Measurements from ENCODE around the gene P3H2.

P3H2 gene

GRCh38 chr3:190004656-190005055 lies 116.0 kb downstream of the P3H2 start:
- TF ChIP-seq FOXP2 (optimal IDR thresholded peaks at IDR 0.05; ENCODE audit: borderline replicate concordance, extremely low read depth, extremely low read length, insufficient read depth) (no peak), TAF1 (IDR thresholded peaks at IDR 0.05; ENCODE audit: borderline replicate concordance, insufficient read depth, low read length) (no peak), SIN3A (IDR thresholded peaks at IDR 0.05; ENCODE audit: borderline replicate concordance, insufficient read depth, low read length) (no peak), REST (IDR thresholded peaks at IDR 0.05; ENCODE audit: insufficient read depth in 1 of 2, low read depth in 2 of 2, low read length in 2 of 2) (no peak), POLR2AphosphoS5 (IDR thresholded peaks at IDR 0.05; ENCODE audit: low read depth, low read length) (no peak)

- TF ChIP-seq REST (IDR thresholded peaks at IDR 0.05; ENCODE audit: insufficient read depth in 1 of 2, low read depth in 2 of 2, low read length in 2 of 2) (0 out of 4 replicates have a peak, but pooled peaks of 1 of the 2 experiments have one; percentile 26), POLR2AphosphoS5 (IDR thresholded peaks at IDR 0.05; ENCODE audit: low read depth, low read length) (no peak)
Observed at GRCh38 chr3:190003681-190004123, 117.0 kb downstream of the P3H2 start.

- TF ChIP-seq REST (IDR thresholded peaks at IDR 0.05; ENCODE audit: insufficient read depth in 1 of 2, low read depth in 2 of 2, low read length in 2 of 2) (no peak), SIN3A (IDR thresholded peaks at IDR 0.05; ENCODE audit: borderline replicate concordance, insufficient read depth, low read length) (no peak), FOXP2 (optimal IDR thresholded peaks at IDR 0.05; ENCODE audit: borderline replicate concordance, extremely low read depth, extremely low read length, insufficient read depth) (no peak), POLR2AphosphoS5 (IDR thresholded peaks at IDR 0.05; ENCODE audit: low read depth, low read length) (no peak), TAF1 (IDR thresholded peaks at IDR 0.05; ENCODE audit: borderline replicate concordance, insufficient read depth, low read length) (no peak)
Observed at GRCh38 chr3:190003068-190003467, 117.6 kb downstream of the P3H2 start.

GRCh38 chr3:190001426-190001825 lies 119.3 kb downstream of the P3H2 start:
- TF ChIP-seq POLR2AphosphoS5 (IDR thresholded peaks at IDR 0.05; ENCODE audit: low read depth, low read length) = no peak
- TF ChIP-seq SIN3A (IDR thresholded peaks at IDR 0.05; ENCODE audit: borderline replicate concordance, insufficient read depth, low read length) = no peak
- no peak for TF ChIP-seq FOXP2 (optimal IDR thresholded peaks at IDR 0.05; ENCODE audit: borderline replicate concordance, extremely low read depth, extremely low read length, insufficient read depth)
- no peak for TF ChIP-seq REST (IDR thresholded peaks at IDR 0.05; ENCODE audit: insufficient read depth in 1 of 2, low read depth in 2 of 2, low read length in 2 of 2)
- no peak for TF ChIP-seq TAF1 (IDR thresholded peaks at IDR 0.05; ENCODE audit: borderline replicate concordance, insufficient read depth, low read length)

GRCh38 chr3:190000861-190001196 lies 119.9 kb downstream of the P3H2 start:
- TF ChIP-seq TAF1 (IDR thresholded peaks at IDR 0.05; ENCODE audit: borderline replicate concordance, insufficient read depth, low read length) (no peak), REST (IDR thresholded peaks at IDR 0.05; ENCODE audit: insufficient read depth in 1 of 2, low read depth in 2 of 2, low read length in 2 of 2) (no peak), POLR2AphosphoS5 (IDR thresholded peaks at IDR 0.05; ENCODE audit: low read depth, low read length) (no peak), SIN3A (IDR thresholded peaks at IDR 0.05; ENCODE audit: borderline replicate concordance, insufficient read depth, low read length) (no peak)

Data from PFSK-1 (cell line).